ENCODE measurements around the gene PLEKHM1.
"Not testable (repeated sequence)": the region's sequence is repeated elsewhere in the genome, so short reads cannot be mapped to it uniquely, and the experiment has no call there.

DNA sequence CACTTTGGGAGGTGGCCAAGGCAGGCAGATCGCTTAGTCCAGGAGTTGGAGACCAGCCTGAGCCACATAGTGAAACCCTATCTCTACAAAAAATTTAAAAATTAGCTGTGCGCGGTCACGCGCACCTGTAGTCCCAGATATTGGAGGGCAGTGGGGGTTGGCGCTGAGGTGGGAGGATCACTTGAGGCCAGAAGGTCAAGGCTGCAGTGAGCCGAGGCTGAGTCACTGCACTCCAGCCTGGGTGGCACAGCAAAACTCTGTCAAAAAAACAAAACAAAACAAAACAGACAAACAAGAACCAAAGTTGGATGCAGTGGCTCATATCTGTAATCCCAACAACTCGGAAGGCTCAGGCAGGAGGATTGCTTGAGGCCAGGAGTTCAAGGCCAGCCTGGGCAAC lies 6.9 kb upstream of the PLEKHM1 start:
- TF ChIP-seq EZH2 (IDR thresholded peaks at IDR 0.05; ENCODE audit: insufficient read depth, poor library complexity, severe bottlenecking); EZH2phosphoT487 (IDR thresholded peaks at IDR 0.05; ENCODE audit: insufficient read depth, low read depth): not testable (repeated sequence)

All from GM23248 (cell line).